ENCODE data around the gene IMPACT.

The IMPACT gene

GRCh38 chr18:24479371-24479770 lies 52.9 kb downstream of the IMPACT start:
- no peak for DNase-seq (ENCODE audit: low read depth)

- no peak for DNase-seq (ENCODE audit: low read depth)
Observed at GRCh38 chr18:24482821-24483220, 56.4 kb downstream of the IMPACT start.

GRCh38 chr18:24485681-24486080 lies 59.2 kb downstream of the IMPACT start:
- DNase-seq (ENCODE audit: low read depth), result no peak

- DNase-seq (ENCODE audit: low read depth), result no peak
Observed at GRCh38 chr18:24486684-24487083, 60.2 kb downstream of the IMPACT start.

- DNase-seq (ENCODE audit: low read depth), result no peak
Observed at GRCh38 chr18:24488824-24489493, 62.5 kb downstream of the IMPACT start.

DNA sequence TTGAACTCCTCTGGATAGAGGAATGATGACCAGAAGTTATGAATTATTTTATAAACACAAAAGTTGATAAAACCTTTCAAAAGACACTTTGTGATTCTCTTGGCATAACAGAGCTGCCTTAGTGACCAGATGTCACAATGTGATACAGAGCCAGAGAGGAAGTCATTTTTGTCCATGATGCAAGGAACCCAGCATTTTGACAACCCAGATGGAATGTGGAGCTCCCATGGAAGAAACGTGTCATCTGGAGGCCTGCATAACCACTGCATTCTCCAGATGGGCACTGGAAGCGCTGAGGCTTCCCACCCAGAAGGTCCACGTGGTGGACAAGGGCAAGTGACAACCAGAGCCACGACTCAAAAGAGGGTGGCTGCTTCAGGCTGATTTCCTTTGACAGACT lies 64.1 kb downstream of the IMPACT start:
- DNase-seq (ENCODE audit: low read depth), result no peak

DNA sequence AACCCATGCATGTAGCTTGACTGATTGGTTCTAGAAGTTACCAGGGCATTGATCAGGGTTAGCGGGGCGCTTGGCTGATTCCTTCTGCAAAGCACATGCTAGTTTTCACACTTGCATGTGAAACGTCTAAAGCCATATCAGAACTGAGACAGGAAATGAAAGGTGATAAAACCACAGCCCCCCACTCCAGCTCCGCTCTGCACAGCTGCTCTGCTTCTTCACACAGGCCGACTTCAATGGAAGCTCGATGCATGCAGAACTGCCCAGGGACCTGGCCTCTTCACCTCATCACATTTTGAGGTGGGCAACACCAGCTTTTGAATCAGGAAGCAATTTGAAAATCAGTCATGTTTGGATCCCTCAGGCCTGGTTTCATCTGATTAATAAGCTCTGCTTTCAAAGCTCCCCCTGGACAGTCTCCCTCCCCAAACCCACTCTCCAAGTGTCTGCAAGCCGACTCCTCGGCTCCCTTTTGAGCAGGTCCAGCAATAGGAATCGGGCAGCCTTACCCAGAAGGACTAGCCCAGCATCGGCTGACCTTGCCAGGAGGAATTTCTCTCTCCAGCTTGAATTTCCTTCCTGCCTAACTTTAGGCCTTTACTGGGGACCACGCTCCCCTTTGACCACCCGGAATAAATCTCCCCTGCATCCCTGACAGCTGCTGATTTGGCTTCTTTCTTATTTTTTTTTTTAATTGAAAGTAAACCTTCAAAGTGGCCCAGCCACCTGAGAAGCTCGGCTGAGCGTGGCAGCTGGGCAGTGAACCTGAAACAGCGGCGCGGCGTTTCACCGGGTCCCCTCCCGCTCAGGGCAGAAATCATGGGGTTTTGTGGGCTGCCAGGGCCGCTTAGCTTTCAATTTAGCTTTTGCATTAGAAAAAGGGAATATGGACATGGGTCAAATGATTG lies 65.7 kb downstream of the IMPACT start:
- peak; percentile 12 for DNase-seq (ENCODE audit: low read depth)

DNA sequence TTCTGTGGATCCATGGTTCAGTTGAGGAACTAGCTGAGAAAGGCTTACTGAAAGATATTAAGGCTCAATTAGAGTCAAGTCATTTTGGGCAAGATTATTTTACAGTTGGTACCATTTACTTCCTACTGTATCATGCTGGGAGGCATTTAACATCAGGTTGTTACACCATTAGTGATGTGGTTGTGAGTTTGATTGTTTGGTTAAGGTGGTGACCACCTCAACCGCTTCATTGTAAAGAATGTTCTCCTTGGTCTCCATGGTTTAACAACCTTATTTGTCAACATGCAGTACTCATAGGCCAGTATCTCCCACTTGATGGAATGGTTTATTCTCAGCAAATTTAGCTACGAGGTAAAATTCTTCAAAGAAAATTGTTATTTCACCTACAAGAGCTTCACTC lies 68.1 kb downstream of the IMPACT start:
- DNase-seq (ENCODE audit: low read depth), result no peak

DNA sequence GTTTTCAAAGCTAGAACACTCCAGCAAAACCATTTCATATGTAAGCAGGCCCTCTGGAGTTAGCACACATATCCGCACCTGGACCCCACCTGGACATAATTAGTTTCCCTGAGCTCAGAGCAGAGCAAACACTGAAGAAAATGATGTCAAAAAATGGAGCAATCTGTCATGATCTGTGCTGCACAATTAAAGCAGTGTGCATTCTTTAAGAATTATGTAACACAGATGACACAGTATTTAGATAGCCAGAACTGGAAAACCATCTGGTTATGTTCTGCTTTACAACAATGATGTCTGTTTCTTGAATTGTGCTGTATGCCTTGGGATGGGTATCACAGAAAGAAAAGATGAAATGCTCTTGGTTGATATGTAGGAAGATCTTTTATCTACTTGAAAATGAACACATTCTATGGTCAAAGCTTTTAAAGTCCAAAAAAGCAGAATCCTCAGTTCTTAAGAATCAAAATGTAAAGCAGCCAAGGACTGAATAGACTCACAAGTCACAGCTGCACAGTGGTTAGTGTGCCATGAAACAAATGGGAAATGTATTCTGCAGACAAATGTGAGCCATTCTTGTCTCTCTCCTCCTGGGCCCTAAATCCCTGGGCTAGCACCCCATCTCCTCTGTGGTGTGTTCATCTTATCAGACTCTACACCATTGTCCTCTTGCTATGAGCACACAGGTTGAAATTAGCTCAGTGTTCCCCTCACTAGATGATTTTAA lies 70.7 kb downstream of the IMPACT start:
- no peak for DNase-seq (ENCODE audit: low read depth)

GRCh38 chr18:24499814-24500213 lies 73.3 kb downstream of the IMPACT start:
- no peak for DNase-seq (ENCODE audit: low read depth)

GRCh38 chr18:24500217-24500616 lies 73.7 kb downstream of the IMPACT start:
- DNase-seq (ENCODE audit: low read depth), result no peak

DNA sequence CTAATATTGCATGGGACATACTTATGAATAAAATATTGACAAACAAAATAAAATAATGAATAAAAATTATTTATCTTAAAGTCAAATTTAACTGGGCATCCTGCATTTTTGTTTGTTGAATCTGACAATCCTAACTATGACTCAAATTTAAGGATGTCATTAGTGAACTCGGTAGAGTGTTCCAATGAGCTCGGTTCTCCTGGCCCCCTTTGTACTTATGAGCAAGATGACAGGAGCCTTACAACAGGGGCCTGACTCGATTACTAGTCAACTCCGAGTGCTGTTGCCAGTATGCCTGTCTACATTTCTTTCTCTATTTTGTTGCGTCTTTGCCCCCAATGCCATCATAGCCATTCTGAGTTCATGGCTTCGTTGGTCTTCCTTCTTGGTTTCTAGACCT lies 74.3 kb downstream of the IMPACT start:
- no peak for DNase-seq (ENCODE audit: low read depth)

- DNase-seq (ENCODE audit: low read depth), result no peak
Observed at GRCh38 chr18:24502667-24503523, 76.4 kb downstream of the IMPACT start.

Data from stimulated activated CD8-positive, alpha-beta memory T cell treated with anti-CD3 and anti-CD28 coated beads, Interleukin-4, amount 100 ng/mL, for 24 hours (primary cell).